IPS-11a (cell line): ENCODE results near the gene DISP3.

Experiments used
- H3K4me3 ChIP-seq: one replicate; pipeline ENCODE4 v1.5.1; 2013; ENCODE audit warnings: low read depth, low read length, control low read depth

Gene DISP3, protein sequence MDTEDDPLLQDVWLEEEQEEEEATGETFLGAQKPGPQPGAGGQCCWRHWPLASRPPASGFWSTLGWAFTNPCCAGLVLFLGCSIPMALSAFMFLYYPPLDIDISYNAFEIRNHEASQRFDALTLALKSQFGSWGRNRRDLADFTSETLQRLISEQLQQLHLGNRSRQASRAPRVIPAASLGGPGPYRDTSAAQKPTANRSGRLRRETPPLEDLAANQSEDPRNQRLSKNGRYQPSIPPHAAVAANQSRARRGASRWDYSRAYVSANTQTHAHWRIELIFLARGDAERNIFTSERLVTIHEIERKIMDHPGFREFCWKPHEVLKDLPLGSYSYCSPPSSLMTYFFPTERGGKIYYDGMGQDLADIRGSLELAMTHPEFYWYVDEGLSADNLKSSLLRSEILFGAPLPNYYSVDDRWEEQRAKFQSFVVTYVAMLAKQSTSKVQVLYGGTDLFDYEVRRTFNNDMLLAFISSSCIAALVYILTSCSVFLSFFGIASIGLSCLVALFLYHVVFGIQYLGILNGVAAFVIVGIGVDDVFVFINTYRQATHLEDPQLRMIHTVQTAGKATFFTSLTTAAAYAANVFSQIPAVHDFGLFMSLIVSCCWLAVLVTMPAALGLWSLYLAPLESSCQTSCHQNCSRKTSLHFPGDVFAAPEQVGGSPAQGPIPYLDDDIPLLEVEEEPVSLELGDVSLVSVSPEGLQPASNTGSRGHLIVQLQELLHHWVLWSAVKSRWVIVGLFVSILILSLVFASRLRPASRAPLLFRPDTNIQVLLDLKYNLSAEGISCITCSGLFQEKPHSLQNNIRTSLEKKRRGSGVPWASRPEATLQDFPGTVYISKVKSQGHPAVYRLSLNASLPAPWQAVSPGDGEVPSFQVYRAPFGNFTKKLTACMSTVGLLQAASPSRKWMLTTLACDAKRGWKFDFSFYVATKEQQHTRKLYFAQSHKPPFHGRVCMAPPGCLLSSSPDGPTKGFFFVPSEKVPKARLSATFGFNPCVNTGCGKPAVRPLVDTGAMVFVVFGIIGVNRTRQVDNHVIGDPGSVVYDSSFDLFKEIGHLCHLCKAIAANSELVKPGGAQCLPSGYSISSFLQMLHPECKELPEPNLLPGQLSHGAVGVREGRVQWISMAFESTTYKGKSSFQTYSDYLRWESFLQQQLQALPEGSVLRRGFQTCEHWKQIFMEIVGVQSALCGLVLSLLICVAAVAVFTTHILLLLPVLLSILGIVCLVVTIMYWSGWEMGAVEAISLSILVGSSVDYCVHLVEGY (N-terminal part only)

DNA sequence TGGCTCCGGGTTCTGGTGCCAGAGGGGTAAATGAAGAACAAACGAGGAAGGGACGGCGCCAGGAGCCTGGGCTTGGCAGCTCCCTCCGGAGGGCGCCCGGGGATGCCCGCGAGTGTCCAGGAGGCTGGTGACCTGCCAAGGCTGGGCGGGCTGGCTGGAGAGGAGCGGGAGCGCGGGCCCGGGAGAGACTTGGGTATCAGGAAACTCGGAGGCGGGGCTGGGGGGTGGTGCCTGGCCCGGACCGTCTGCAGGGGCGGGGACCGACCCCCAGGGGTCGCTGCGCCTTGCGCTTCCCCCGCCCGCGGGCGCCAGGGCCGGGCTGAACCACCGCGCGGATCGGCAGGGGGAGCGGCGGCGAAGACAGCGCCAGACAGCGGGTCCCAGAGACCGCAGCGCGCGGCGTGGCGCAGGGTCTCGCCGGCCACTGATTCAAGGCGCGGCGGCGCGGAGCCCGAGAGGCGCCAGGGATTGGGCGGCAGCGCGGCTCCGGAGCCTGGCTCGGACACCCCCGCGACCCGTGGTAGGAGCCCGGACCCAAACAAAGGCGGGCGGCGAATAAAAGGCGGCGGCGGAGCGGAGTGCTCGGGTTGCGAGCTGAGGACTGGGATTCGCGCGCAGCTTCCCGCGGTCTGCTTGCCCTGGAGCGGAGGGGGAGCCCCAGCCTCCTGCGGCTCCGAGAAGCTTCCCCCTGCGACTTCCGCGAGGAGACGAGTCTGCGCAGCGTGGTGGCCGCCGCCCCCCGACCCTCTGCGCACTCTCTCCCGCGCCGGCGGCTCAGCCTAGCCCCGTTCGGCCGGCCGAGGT is at the start of gene DISP3:
DISP3 (plus strand) TSS at position 585 of the 804 bp plus-strand sequence. CDS start 21,838 bp downstream, outside the sequence.
- peak within 1 kb of the TSS; percentile 65 for H3K4me3 ChIP-seq

DNA sequence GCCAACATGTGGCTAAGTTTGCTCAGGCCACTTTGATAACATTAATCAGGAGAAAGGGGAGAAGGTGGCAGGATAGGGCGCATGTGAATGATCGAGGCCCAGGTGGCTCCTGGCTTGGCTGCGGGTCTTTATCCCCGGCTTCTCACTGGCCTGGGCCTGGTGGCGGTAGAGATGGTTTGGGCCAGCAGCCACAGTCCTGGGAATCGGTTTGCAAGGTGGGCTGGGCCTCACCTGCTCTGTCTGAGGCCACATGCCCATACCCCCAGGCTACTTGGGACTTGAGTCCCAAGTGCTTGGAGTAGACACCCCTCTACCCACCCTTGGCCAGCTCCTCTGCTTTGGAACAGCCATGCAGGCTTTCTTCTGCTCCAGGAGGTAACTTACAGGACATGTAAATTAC is 49.7 kb upstream of the DISP3 start:
- no peak overlapping the region for H3K4me3 ChIP-seq

DNA sequence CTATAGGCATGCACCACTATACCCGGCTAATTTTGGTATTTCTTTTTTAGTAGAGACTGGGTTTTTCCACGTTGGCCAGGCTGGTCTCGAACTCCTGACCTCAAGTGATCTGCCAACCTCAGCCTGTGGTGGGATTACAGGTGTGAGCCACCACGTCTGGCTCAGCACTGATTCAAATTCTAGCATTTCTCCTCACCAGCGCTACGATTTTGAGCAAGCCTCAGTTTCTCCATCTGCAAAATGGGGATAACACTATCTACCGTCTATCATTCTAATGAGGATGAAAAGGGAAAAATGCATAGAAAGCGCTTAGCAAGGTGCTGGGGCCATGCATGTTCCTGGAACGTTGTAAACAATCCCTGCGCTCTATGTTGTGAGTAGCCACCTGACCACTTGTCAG is 49.0 kb upstream of the DISP3 start:
- no peak overlapping the region for H3K4me3 ChIP-seq

DNA sequence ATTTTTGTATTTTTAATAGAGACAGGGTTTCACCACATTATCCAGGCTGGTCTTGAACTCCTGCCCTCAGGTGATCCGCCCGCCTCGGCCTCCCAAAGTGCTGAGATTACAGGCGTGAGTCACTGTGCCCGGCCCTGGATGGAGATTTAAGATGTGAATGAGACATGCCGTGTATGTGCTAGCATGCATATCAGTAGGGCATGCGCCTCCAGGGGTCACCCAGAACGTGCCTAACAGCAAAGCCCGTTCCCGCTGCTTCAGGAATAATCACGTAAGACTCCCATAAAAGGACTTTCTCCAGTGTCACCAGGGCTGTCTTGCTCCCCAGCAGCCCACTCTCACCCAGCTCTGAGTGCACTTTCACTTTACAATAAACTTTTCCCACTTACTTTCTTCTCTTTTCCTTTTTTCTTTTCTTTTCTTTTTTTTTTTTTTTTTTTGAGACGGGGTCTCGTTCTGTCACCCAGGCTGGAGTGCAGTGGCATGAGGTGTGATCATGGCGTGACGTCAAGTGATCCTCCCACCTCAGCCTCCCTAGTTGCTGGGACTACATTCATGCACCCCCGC is 46.9 kb upstream of the DISP3 start:
- no peak overlapping the region for H3K4me3 ChIP-seq

DNA sequence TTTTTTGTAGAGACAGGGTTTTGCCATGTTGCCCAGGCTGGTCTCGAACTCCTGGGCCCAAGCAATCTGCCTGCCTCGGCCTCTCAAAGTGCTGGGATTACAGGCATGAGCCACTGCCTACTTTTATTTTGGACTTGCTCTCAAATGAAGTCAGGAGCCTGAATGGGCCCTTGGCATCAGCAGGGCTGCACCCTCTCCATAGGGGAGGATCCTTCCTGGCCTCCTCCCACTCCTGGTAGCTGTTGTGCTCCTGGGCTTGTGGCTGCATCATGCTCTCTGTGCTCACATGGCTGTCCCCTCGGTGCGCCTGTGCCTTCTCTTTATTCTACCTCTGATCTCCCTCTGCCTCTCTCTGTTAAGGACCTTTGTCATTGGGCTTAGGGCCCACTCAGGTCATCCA is 46.4 kb upstream of the DISP3 start:
- H3K4me3 ChIP-seq, result no peak overlapping the region

DNA sequence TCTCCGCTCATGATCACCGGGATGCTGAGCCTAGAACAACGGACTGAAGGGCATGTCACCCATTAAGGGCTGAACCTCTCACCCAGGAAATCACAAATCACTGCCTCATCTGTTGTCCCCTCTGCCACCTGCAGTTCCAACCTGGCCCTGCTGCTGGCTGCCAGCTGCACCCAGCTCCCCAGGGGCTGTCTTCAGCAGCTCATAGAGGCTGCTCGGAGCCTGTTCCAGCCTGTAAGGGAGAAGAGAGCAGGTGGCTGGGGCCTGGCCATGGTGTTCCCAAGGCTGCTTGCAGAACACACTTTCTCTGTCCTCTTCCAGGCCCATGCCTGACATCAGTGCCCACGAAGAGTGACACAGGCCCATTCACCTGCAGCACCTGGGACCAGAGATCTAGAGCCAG is 44.5 kb upstream of the DISP3 start:
- no peak overlapping the region for H3K4me3 ChIP-seq

DNA sequence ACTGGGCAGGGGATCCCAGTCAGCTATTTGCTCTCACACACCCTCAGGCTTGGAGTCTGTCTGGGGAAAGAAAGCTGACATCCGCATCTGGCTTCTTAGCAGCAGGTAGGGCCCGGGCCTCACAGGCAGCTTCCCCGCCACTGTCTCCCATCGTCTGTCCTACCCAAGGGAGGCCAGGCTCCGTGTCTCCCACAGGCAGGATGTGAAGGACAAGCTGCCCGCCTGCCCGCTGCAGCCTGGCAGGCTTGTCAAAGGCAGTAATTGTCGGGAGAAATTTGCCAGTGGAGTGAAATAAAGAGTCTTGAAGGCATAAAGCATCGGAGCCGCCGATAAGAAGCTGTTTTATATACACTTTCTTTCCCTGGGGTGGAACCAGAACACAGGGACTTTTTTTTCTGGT is 44.0 kb upstream of the DISP3 start:
- no peak overlapping the region for H3K4me3 ChIP-seq

DNA sequence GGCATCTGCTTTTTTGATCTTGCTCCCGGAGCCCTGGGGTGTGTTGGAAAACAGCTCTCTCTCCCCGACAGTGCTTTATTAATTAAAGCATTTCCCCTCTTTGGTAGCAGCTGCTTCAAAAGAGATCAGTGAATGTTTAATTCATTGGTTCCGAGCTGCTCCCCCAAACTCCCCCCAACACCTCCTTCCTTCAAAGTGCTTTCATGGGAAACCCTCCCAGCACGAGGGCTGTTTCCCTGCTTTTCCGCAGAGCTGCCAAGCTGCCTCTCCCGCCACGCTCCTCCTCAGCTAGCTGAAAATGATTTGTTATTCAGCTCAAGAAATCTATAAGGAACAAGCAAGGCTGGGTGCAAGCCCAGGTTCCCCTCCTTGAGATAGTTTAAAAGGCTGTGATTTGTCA is 40.0 kb upstream of the DISP3 start:
- no peak overlapping the region for H3K4me3 ChIP-seq

DNA sequence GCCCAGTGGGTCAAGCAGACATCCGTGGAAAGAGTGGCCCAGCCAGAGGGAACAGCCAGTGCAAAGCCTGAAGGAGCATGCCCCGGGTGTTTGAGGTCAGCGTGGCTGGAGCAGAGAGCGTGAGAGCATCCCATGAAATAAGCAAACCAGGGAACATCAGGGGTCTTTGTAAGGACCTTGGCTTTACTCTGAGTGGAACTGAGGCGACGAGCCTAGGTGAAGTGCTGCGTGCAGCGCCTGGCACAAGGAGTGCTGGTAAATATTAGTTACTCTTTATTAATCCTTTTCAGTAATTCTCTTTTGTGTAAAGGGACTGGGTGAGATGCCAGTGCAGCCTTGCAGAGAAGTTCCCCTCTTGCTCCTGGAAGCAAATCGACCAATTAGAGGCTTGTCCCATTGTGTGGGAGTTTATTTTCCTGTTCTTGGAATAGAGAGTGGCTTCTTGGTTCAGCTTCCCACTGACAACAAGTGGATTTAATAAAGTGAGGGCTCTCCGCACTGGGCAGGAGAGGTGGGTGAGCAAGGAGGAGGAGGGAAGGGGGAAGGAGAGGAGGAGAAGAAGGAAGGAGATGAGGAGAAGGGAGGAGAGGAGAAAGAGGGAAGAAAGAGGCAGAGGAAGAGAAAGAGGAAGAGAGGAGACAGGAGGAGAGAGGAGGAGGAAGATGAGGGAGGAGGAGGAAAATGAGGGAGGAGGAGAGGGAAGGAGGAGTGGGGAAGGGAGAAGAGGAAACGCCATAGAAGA is 37.6 kb upstream of the DISP3 start:
- H3K4me3 ChIP-seq, result no peak overlapping the region

DNA sequence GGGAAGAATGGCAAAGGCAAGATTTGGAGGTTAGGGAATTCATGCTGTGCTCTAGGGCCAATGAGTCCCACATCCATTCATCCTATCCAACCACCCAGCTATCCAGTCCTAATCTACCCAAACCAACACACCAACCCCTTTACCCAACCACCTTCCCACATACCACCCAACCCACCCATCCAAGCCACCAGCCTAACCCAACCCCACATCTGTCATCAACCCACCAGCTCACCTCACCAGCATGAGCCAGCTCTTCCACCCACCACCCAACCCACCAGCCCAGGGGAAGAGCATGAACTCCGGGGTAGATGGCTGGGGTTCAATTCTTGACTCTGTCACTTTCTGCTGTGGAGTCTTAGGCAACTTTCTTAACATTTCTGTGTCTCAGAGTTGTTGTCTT is 35.9 kb upstream of the DISP3 start:
- H3K4me3 ChIP-seq, result no peak overlapping the region

DNA sequence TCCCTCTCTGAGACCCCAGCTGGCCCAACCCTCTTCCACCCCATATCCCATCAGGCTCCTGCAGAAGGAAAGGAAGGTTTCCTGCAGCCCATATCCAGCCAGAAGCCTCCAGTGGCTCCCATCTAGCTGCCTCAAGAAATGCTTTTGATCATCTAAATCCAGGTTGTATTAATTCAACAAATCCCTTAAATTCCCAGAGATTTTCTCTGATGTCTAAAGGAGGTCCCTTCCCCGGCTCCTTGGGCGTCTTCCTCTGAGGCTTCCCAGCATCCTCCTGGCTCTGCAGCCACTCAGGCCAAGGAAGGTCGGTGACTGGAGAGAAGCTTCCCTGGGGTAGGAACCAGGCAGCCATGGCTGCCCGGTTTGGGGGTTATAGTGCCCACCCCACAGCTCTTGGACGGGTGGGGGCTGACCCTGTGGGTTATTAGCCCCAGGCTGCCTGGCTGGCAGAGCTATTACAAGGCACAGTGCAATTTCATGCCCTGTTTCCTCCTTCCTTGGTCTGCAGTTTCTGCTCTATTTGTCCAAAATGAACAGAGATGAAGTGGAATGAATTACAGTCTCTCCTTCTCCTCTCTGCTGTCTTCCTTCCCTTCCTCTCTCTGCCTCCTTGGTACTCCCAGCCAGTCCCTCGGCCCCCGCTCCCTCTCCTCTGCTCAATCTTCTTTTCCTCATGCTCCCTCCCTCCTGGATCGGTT is 34.8 kb upstream of the DISP3 start:
- no peak overlapping the region for H3K4me3 ChIP-seq

DNA sequence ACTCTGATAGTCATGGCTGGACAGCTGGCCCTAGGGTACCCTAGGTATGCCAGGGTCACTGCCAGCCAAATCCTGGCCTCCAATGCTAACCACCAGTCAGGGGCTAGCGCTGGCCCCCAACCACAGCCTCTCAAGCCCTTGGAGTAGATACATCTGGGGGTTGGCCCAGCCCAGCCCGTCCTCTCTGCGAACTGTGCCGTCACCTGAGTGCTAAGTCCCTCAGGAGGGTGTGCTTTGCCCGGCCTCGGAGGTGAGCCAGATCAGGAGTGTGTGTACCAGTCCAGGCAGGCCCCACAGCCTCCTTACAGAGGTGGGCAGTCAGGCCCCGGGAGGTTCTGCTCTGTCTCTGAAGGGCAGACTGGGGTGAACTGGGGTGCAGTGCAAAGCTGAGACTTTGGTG is 34.0 kb upstream of the DISP3 start:
- no peak overlapping the region for H3K4me3 ChIP-seq

DNA sequence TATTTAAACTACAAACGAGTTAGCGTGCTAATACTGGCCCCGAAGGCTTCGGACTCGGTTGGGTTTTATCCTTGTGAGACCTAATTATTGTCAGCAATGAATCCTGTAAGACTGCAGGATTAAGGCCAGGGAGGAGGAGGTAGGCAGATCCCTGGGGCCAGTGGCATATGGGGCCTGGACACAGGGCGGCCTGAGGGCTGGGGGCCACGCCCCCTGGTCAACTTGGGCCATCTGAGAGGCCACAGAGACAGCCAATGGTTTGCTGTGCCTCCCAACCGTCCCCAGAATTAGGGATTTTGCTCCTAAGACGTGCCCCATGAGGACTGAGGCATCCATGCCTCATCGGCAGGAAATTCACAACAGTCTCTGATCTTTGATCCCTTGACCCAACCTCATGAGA is 31.1 kb upstream of the DISP3 start:
- no peak overlapping the region for H3K4me3 ChIP-seq

DNA sequence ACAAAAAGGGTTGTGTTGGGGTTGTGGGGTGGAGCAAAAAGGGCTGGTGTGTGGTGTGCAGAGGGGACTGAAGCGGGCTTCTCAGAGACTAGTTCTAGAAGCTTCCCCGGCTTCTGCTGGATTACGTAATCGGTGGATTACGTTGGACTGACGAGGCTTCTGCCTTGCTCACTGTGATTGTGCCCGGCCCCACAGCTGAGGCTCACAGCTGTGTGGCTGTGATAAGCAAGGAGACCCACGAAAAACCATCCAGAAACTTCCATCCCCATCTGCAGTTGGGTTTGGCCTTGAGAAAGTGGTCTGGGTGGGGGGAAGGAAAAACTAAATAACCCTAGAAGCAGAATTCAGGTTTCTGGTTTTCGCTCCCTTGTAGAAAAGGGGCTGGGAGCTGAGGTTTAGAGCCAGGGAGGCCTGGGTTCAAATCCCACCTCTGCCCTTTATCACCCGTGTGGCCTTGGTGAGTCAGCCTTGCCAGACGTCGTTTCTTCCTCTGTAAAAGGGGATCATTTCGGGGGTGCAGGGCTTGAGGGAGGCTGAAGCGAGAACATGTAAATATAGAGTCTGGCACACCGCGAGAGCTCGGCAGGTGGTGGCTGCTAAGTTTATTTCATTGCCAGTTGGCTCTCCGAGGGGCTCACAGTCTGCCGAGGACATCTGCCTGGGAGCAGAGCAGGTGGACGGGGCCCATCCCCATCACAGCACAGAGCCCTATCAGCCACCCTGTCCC is 30.4 kb upstream of the DISP3 start:
- H3K4me3 ChIP-seq, result no peak overlapping the region

DNA sequence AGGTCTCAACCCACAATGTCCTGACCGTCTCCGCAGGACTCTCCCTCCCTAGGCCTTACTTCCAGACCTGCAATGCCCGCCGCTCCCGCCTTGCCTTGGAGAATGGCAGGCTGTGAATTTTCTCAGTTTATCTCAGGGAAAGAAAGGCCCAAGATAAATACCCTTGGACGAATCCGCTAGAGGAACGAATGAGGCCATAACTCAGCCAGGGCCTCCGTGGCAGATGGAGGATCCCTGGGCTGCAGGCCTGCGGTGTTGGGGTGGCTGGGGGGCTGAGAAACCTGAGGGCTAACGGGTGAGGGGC is 29.9 kb upstream of the DISP3 start:
- H3K4me3 ChIP-seq, result no peak overlapping the region

DNA sequence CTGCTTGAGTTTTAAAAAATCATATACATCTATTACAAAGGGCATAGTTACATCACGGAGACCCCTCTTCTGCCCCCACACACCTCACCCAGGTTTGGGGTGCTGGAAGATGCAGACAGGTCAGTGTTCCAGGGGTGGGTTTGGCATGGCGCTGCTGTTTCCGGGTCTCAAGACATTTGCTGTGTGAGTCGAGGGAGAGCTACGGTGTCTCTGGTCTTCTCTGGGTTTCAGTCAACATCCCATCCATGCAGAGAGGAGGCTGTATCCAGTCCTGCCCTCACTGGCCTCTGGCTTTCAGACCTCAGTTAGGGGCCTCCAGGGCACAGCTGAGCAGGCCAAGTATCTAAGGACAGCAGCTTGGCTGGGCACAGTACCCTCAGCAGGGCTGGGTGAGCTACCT is 28.6 kb upstream of the DISP3 start:
- H3K4me3 ChIP-seq, result no peak overlapping the region

DNA sequence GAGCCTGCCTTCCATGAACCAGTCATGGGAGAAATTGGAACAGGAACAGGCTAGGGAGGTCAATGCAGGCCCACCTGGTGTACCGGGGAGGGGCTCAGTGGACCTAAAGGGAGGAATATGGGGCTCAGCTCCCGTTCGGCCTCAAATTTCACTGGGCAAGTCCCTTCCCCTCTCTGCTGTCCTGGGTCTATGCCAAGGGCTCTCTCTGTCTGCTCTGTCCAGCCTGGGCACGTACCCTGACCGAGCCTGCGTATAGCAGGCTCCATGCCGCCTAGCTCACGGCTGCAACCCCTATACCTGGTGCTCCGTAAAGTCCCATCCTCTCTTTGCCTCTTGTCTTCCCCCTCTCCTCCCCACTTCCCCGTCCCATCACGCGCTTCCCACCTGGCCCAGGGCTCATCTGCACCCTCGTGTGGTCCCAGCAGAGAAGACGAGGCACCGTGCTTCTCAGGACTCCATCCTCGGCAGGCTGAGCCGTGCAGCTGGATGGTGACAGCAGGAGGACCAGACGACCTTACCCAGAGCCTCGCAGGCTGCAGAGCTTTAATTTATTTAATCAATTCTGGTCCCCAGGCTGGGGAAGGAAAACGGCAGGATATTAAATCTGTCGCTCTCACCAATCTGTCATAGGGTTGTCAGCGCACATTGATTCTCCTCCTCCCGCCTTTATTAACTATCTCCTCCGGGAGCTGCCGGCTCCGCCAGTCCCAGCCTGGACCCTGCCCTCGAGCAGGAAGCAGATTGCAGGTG is 25.0 kb upstream of the DISP3 start:
- no peak overlapping the region for H3K4me3 ChIP-seq
